ENCODE results near the gene TBC1D16. TPM values are rescaled to one million over a fixed set of nuclear protein-coding genes. Genes with fewer than 3 reads are reported as not detected.
"Not testable (repeated sequence)": the region's sequence is repeated elsewhere in the genome, so short reads cannot be mapped to it uniquely, and the experiment has no call there.

The TBC1D16 gene
- total RNA-seq, 1 experiment from 2014 or later, result 85.8 TPM

DNA sequence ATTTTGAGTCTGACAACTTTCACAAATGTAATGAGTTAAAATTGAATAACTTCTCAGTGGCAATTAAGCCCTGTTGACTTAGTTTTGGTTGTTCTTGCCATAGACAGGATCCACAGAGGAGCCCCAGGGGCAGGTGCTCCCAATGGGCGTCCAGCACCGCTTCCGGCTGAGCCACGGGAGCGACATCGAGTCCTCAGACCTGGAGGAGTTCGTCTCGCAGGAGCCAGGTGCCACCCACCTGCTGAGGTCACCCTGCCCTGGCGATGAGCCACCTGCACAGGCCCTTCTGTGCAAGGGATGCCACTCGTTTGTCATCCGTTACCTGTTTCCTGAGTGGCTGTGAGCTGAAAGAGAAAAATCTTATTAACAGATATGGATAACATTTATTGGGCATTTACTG is 11.5 kb upstream of the TBC1D16 start:
- H3K9ac ChIP-seq (ENCODE audit: extremely low read depth, insufficient read length, low read length), result no peak overlapping the region
- H3K79me1 ChIP-seq (ENCODE audit: insufficient read depth, low read depth, low read length, poor library complexity, severe bottlenecking), result no peaks in the 10 kb centered on the region
- Mint-ChIP-seq H3K27me3 (ENCODE audit: low read depth) (no peaks in the 10 kb centered on the region), H3K4me1 (peaks cover 6% of the 10 kb centered on the region in 2 experiments), H3K4me3 (no peak overlapping the region), H3K36me3 (ENCODE audit: insufficient read depth in 1 of 3, low read depth in 3 of 3) (peaks cover 21 to 32% (median 25%) of the 10 kb centered on the region in 3 experiments), H3K27ac (peak overlapping the region in 1 of 3 experiments; percentile 52; a peak in 1 of 7 replicates), H3K9me3 (peaks cover 2 to 11% of the 10 kb centered on the region in 2 experiments; a peak in 3 of 5 replicates)
- H4K20me1 ChIP-seq (ENCODE audit: control insufficient read depth, insufficient read depth, insufficient read length), result no peaks in the 10 kb centered on the region
- H3K79me2 ChIP-seq (ENCODE audit: insufficient read depth, low read length), result no peaks in the 10 kb centered on the region
- H2BK20ac ChIP-seq (ENCODE audit: low read depth, low read length, poor library complexity, severe bottlenecking), result no peak overlapping the region
- no peak overlapping the region for H2BK120ac ChIP-seq (ENCODE audit: low read depth, low read length, poor library complexity, severe bottlenecking)
- H3K4me2 ChIP-seq (ENCODE audit: insufficient read depth, insufficient read length, low read length), result no peak overlapping the region
- H3K4ac ChIP-seq (ENCODE audit: low read depth, low read length), result no peak overlapping the region
- H4K91ac ChIP-seq (ENCODE audit: insufficient read length, low read depth, low read length), result no peak overlapping the region
- no peak overlapping the region for H3K27ac ChIP-seq (ENCODE audit: insufficient read length, low read depth, low read length)
- H3K14ac ChIP-seq (ENCODE audit: insufficient read depth, low read length), result peak overlapping the region; percentile 21; the same call in 1 of the 2 replicates
- no peak overlapping the region for H3K56ac ChIP-seq (ENCODE audit: insufficient read length, low read depth, low read length)
- H3K4me1 ChIP-seq (ENCODE audit: insufficient read depth, low read length), result no peaks in the 10 kb centered on the region
- WGBS (ENCODE audit: extremely low coverage, insufficient read length, low lambda C conversion rate), result no CpG with 5 or more reads among the region's 11 CpGs
- H2BK5ac ChIP-seq (ENCODE audit: insufficient read length, low read length), result no peak overlapping the region
- no peak overlapping the region for H2BK15ac ChIP-seq (ENCODE audit: low read depth, low read length)
- H4K8ac ChIP-seq (replicated peaks; ENCODE audit: insufficient read length, low read depth, low read length), result no peak overlapping the region
- H3K27me3 ChIP-seq (ENCODE audit: insufficient read depth, low read length), result no peaks in the 10 kb centered on the region
- no peak overlapping the region for H2AK5ac ChIP-seq (ENCODE audit: insufficient read length, low read length)
- TF ChIP-seq, protein P1, sequence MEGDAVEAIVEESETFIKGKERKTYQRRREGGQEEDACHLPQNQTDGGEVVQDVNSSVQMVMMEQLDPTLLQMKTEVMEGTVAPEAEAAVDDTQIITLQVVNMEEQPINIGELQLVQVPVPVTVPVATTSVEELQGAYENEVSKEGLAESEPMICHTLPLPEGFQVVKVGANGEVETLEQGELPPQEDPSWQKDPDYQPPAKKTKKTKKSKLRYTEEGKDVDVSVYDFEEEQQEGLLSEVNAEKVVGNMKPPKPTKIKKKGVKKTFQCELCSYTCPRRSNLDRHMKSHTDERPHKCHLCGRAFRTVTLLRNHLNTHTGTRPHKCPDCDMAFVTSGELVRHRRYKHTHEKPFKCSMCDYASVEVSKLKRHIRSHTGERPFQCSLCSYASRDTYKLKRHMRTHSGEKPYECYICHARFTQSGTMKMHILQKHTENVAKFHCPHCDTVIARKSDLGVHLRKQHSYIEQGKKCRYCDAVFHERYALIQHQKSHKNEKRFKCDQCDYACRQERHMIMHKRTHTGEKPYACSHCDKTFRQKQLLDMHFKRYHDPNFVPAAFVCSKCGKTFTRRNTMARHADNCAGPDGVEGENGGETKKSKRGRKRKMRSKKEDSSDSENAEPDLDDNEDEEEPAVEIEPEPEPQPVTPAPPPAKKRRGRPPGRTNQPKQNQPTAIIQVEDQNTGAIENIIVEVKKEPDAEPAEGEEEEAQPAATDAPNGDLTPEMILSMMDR (conservative IDR thresholded peaks at IDR 0.05), result no peak
- H3K18ac ChIP-seq (ENCODE audit: insufficient read length, low read depth, low read length), result no peak overlapping the region
- H3K23ac ChIP-seq (ENCODE audit: insufficient read length, low read depth, low read length), result no peak overlapping the region
- H2AFZ ChIP-seq (ENCODE audit: low read length), result no peak overlapping the region
- H3K9me3 ChIP-seq (ENCODE audit: control insufficient read depth, low read depth, low read length), result no peaks in the 10 kb centered on the region
- no peak overlapping the region for H3T11ph ChIP-seq (ENCODE audit: low read length)
- H4K5ac ChIP-seq (ENCODE audit: insufficient read length, low read depth, low read length), result no peak overlapping the region
- H2BK12ac ChIP-seq (ENCODE audit: insufficient read length, low read depth, low read length), result no peak overlapping the region
- no peaks in the 10 kb centered on the region for H3K23me2 ChIP-seq (ENCODE audit: insufficient read length, low read depth, low read length, poor library complexity, severe bottlenecking)
- no peak for DNase-seq

DNA sequence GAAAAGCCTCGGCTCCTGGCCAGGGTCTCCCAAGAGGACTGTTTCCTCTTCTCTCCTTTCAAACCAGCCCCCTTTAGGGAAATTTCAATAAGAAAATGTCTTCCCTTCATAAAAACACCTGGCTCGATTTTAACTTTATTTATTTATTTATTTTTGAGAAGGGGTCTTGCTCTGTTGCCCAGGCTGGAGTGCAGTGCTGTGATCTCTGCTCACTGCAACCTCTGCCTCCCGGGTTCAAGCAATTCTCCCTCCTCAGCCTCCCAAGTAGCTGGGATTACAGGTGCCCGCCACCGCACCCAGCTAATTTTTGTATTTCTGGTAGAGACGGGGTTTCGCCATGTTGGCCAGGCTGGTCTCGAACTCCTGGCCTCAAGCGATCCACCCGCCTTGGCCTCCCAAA is 11.0 kb upstream of the TBC1D16 start:
- peak overlapping the region in 1 of 3 experiments; percentile 52; a peak in 1 of 7 replicates for H3K27ac Mint-ChIP-seq
- not testable (repeated sequence) for H3K18ac ChIP-seq (ENCODE audit: insufficient read length, low read depth, low read length); H3K9me3 ChIP-seq (ENCODE audit: control insufficient read depth, low read depth, low read length); H3K27me3 Mint-ChIP-seq (ENCODE audit: low read depth); H3K23ac ChIP-seq (ENCODE audit: insufficient read length, low read depth, low read length); H4K5ac ChIP-seq (ENCODE audit: insufficient read length, low read depth, low read length); H3K4me3 Mint-ChIP-seq; H2BK12ac ChIP-seq (ENCODE audit: insufficient read length, low read depth, low read length); H2AFZ ChIP-seq (ENCODE audit: low read length); H3K79me2 ChIP-seq (ENCODE audit: insufficient read depth, low read length); H2BK5ac ChIP-seq (ENCODE audit: insufficient read length, low read length); H2BK120ac ChIP-seq (ENCODE audit: low read depth, low read length, poor library complexity, severe bottlenecking); H3K4me1 ChIP-seq (ENCODE audit: insufficient read depth, low read length); H3K9ac ChIP-seq (ENCODE audit: extremely low read depth, insufficient read length, low read length); H3K56ac ChIP-seq (ENCODE audit: insufficient read length, low read depth, low read length); H3K4me2 ChIP-seq (ENCODE audit: insufficient read depth, insufficient read length, low read length); H2AK5ac ChIP-seq (ENCODE audit: insufficient read length, low read length); DNase-seq; H3K27ac ChIP-seq (ENCODE audit: insufficient read length, low read depth, low read length); H2BK20ac ChIP-seq (ENCODE audit: low read depth, low read length, poor library complexity, severe bottlenecking); H2BK15ac ChIP-seq (ENCODE audit: low read depth, low read length); H3K79me1 ChIP-seq (ENCODE audit: insufficient read depth, low read depth, low read length, poor library complexity, severe bottlenecking); H3K4ac ChIP-seq (ENCODE audit: low read depth, low read length); H3K27me3 ChIP-seq (ENCODE audit: insufficient read depth, low read length); H3K4me1 Mint-ChIP-seq; H3T11ph ChIP-seq (ENCODE audit: low read length); H4K8ac ChIP-seq (replicated peaks; ENCODE audit: insufficient read length, low read depth, low read length); H3K23me2 ChIP-seq (ENCODE audit: insufficient read length, low read depth, low read length, poor library complexity, severe bottlenecking); H3K14ac ChIP-seq (ENCODE audit: insufficient read depth, low read length); H4K20me1 ChIP-seq (ENCODE audit: control insufficient read depth, insufficient read depth, insufficient read length); H4K91ac ChIP-seq (ENCODE audit: insufficient read length, low read depth, low read length)
- no CpG with 5 or more reads among the region's 10 CpGs for WGBS (ENCODE audit: extremely low coverage, insufficient read length, low lambda C conversion rate)
- peaks cover 25 to 37% (median 30%) of the 10 kb centered on the region in 3 experiments for H3K36me3 Mint-ChIP-seq (ENCODE audit: insufficient read depth in 1 of 3, low read depth in 3 of 3)
- peaks cover 4 to 13% of the 10 kb centered on the region in 2 experiments; a peak in 4 of 5 replicates for H3K9me3 Mint-ChIP-seq
